A673 (cell line): ENCODE measurements around the gene TTC33.

ENCODE experiments used
- CTCF ChIP-seq: fragments of 300-800, 200-600 bp; sonication (generic); conservative IDR thresholded peaks from 2 replicates; pipeline ENCODE4 v1.5.1; 2017; ENCODE audit warnings: low read depth, mild to moderate bottlenecking, antibody characterized with exemption, low read length, moderate library complexity, mixed read lengths
- EZH2 ChIP-seq: fragments of 200-600 bp; sonication (generic); IDR thresholded peaks from 2 replicates; pipeline ENCODE4 v1.6.1; 2017; ENCODE audit warnings: borderline replicate concordance, low read depth, mild to moderate bottlenecking, mixed read lengths, antibody characterized with exemption, low read length; ENCODE audit not compliant: poor library complexity, severe bottlenecking

- TF ChIP-seq CTCF (no peak), EZH2 (no peak)
Observed at GRCh38 chr5:40784027-40784653, 28.4 kb upstream of the TTC33 start.
